Right lobe of liver (tissue), 4 donors: Measurements from ENCODE around the gene RAD1.

Experiments used
- CTCF ChIP-seq, 4 donors: fragments of 200-600 bp in 3 of 4; fragments of 450-650 bp in 1 of 4; IDR thresholded peaks; one replicate each; pipeline versions ENCODE4 v1.5.1 to v1.8.0; 2016 to 2022; ENCODE audit warnings: antibody characterized with exemption in 4 of 4, mild to moderate bottlenecking in 2 of 4
- POLR2A ChIP-seq: fragments of 450-650 bp; IDR thresholded peaks from one replicate; pipeline ENCODE4 v1.6.1; 2017; ENCODE audit warnings: antibody characterized with exemption, mild to moderate bottlenecking
- donor health status: DM: no; HTN: no; CAD: no.
- donor health status: DM: no; HTN: no; CAD: no.
- donor health status: DM: no; HTN: yes; CAD: no.

- TF ChIP-seq CTCF (IDR thresholded peaks at IDR 0.05) (no peak), POLR2A (no peak)
Observed at GRCh38 chr5:34916518-34916917, 1.2 kb upstream of the RAD1 start.
